ENCODE results near the gene DHDDS. TPM values are rescaled to one million over a fixed set of nuclear protein-coding genes. Genes with fewer than 3 reads are reported as not detected.

DHDDS gene
- total RNA-seq, 1 experiment from 2014 or later, result 56.7 TPM

DNA sequence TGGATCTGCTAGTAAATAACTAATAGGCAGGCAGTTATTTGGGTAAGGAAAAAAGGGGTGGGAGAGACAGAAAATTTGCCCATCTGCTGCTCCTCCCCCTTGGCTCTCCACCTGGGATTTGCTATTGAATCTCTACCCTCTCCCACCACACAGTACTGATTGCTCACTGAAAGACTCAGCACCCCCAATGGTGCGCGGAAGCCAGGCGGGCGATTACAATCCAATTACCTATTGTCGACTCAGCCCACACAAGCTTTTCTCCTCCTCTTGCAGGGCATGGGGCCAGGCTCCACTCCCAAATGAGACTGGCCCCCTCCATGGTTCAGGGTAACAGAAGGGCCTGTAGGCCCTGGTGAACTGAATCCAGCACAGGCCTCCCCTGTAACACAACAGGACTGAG is 37.4 kb downstream of the DHDDS start:
- TF ChIP-seq TCF7L2 (IDR thresholded peaks at IDR 0.05; ENCODE audit: low read depth, low read length), result no peak
- TF ChIP-seq SIN3A (IDR thresholded peaks at IDR 0.05; ENCODE audit: borderline replicate concordance, insufficient read depth, low read depth, low read length), result no peak
- no peak for TF ChIP-seq POLR2AphosphoS5 (IDR thresholded peaks at IDR 0.05; ENCODE audit: low read depth, low read length)
- no peak for TF ChIP-seq REST (IDR thresholded peaks at IDR 0.05; ENCODE audit: insufficient read depth in 1 of 2, low read depth in 2 of 2, low read length in 1 of 2)
- TF ChIP-seq, protein P1, sequence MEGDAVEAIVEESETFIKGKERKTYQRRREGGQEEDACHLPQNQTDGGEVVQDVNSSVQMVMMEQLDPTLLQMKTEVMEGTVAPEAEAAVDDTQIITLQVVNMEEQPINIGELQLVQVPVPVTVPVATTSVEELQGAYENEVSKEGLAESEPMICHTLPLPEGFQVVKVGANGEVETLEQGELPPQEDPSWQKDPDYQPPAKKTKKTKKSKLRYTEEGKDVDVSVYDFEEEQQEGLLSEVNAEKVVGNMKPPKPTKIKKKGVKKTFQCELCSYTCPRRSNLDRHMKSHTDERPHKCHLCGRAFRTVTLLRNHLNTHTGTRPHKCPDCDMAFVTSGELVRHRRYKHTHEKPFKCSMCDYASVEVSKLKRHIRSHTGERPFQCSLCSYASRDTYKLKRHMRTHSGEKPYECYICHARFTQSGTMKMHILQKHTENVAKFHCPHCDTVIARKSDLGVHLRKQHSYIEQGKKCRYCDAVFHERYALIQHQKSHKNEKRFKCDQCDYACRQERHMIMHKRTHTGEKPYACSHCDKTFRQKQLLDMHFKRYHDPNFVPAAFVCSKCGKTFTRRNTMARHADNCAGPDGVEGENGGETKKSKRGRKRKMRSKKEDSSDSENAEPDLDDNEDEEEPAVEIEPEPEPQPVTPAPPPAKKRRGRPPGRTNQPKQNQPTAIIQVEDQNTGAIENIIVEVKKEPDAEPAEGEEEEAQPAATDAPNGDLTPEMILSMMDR (IDR thresholded peaks at IDR 0.05), result no peak
- Histone ChIP-seq H3K36me3 (ENCODE audit: control insufficient read depth, insufficient read depth, low read length) (peaks cover 17% of the 10 kb centered on the region), H3K4me1 (ENCODE audit: control insufficient read depth, insufficient read depth, low read length) (peaks cover 18% of the 10 kb centered on the region), H3K27ac (ENCODE audit: low read length) (no peak overlapping the region), H3K4me3 (ENCODE audit: low read depth in 2 of 2, low read length in 2 of 2) (no peak overlapping the region), H3K9me3 (ENCODE audit: control insufficient read depth, insufficient read depth, low read depth, low read length) (no peaks in the 10 kb centered on the region), H3K27me3 (ENCODE audit: control insufficient read depth, insufficient read depth, low read length) (no peaks in the 10 kb centered on the region)
- BruUV-seq (replicated peaks), result no TSS peak
- DNase-seq (ENCODE audit: low read depth, low spot score) (no peak), ATAC-seq (no peak)
- intact Hi-C loops (cut with micrococcal nuclease; ENCODE audit: unreplicated experiment), result no loop called here
- ChIA-PET CTCF (interaction anchor here (0.6 to 1.9 kb wide), 4 partner anchors 10 to 184 kb away, joined by 3 to 7 read pairs (median 4); no protein-coding TSS in a partner anchor), POLR2A (interaction anchor here (0.6 kb wide), 1 partner anchor 319 kb away, joined by 6 read pairs; no protein-coding TSS in a partner anchor)
- in situ Hi-C loops (cut with HindIII; ENCODE audit: low pct_unique_long_range_greater_than_20kb, low sequenced_read_pairs), result no loop called here

GRCh38 chr1:26470878-26471497 is 38.9 kb downstream of the DHDDS start:
- intact Hi-C loops (cut with micrococcal nuclease; ENCODE audit: unreplicated experiment) (loop anchor here (10.0 kb wide), 1 partner anchor 64 kb away; no protein-coding TSS in a partner anchor), in situ Hi-C loops (cut with HindIII; ENCODE audit: low pct_unique_long_range_greater_than_20kb, low sequenced_read_pairs) (no loop called here)
- TSS peak; percentile 69 for BruUV-seq (replicated peaks)
- Histone ChIP-seq H3K4me3 (ENCODE audit: low read depth in 2 of 2, low read length in 2 of 2) (peak overlapping the region; percentile 81 to 83), H3K27ac (ENCODE audit: low read length) (peak overlapping the region; percentile 69; the same call in 1 of the 2 replicates), H3K36me3 (ENCODE audit: control insufficient read depth, insufficient read depth, low read length) (peaks cover 21% of the 10 kb centered on the region), H3K4me1 (ENCODE audit: control insufficient read depth, insufficient read depth, low read length) (peaks cover 21% of the 10 kb centered on the region), H3K9me3 (ENCODE audit: control insufficient read depth, insufficient read depth, low read depth, low read length) (no peaks in the 10 kb centered on the region), H3K27me3 (ENCODE audit: control insufficient read depth, insufficient read depth, low read length) (no peaks in the 10 kb centered on the region)
- ATAC-seq, result peak; percentile 4
- ChIA-PET CTCF (interaction anchor here (0.6 to 1.9 kb wide), 5 partner anchors 11 to 317 kb away, joined by 3 to 7 read pairs (median 4); no protein-coding TSS in a partner anchor), POLR2A (no interaction called here)
- TF ChIP-seq POLR2AphosphoS5 (IDR thresholded peaks at IDR 0.05; ENCODE audit: low read depth, low read length), result peak; percentile 36; the same call in 1 of the 2 replicates
- TF ChIP-seq, protein P1 (IDR thresholded peaks at IDR 0.05), result no peak
- no peak for DNase-seq (ENCODE audit: low read depth, low spot score)
